Activated CD4-positive, alpha-beta T cell treated with anti-CD3 and anti-CD28 coated beads, Interleukin-2, amount 10 ng/mL, durations not matched to agents 7 days and 5 days (primary cell): ENCODE results near the gene GPC3. TPM values are rescaled to one million over a fixed set of nuclear protein-coding genes. Genes with fewer than 3 reads are reported as not detected.
"Not testable (repeated sequence)": the region's sequence is repeated elsewhere in the genome, so short reads cannot be mapped to it uniquely, and the experiment has no call there.

Experiments used
- CTCF ChIA-PET: fragments of 350-600 bp; sonication (Branson Sonifier 250); formaldehyde crosslinking; loops from one replicate; lab custom pipeline; 2021; ENCODE audit warnings: antibody characterized with exemption; lab: Charles Lee
- POLR2A ChIA-PET: fragments of 350-600 bp; sonication (Branson Sonifier 250); formaldehyde crosslinking; loops from one replicate; lab custom pipeline; 2021; ENCODE audit warnings: antibody characterized with exemption; lab: Charles Lee
- DNase-seq: peaks from one replicate; pipeline ENCODE4 v3.0.0-alpha.2; 2020
- H3K27ac Mint-ChIP-seq: one replicate; pipeline ENCODE4 v1.8.0; 2021; ENCODE audit warnings: mild to moderate bottlenecking, moderate library complexity, mixed read lengths
- H3K27me3 Mint-ChIP-seq: one replicate; pipeline ENCODE4 v1.8.0; 2021; ENCODE audit warnings: mixed read lengths
- H3K36me3 Mint-ChIP-seq: one replicate; pipeline ENCODE4 v1.8.0; 2021; ENCODE audit warnings: low read depth, mixed read lengths
- H3K4me1 Mint-ChIP-seq: one replicate; pipeline ENCODE4 v1.8.0; 2021; ENCODE audit warnings: mixed read lengths
- H3K4me3 Mint-ChIP-seq: one replicate; pipeline ENCODE4 v1.8.0; 2021; ENCODE audit warnings: mild to moderate bottlenecking, moderate library complexity, mixed read lengths
- H3K9me3 Mint-ChIP-seq: one replicate; pipeline ENCODE4 v1.8.0; 2021; ENCODE audit warnings: mixed read lengths
- total RNA-seq, 2 experiments: library from RNA; stranded (reverse); gene quantifications; one replicate each; pipeline ENCODE4 v1.2.3, GENCODE V29; 2021

Gene GPC3
- total RNA-seq, 2 experiments from 2014 or later: 0.81 to 1.0 TPM

DNA sequence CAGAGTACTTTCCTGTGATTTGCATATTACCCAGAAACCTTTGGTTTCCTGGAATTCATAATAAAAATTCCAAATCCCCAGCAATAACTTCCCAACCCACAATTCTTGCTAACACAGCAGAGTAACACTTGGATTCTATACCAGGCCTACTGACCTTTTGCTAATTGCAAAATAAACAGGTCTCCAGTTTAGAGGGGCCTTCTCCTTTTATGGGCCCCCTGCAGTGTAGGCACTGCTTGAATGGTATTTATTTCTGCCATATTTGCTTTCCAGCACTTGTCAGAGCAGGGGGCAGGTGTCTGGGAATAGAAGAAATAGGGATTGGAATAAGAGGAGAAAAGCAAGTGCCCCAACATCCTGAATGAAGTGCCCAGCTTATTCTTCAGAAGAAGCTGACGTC, 25.3 kb upstream of the GPC3 start:
- Mint-ChIP-seq H3K9me3 (no peaks in the 10 kb centered on the region), H3K27ac (no peak overlapping the region), H3K4me3 (no peak overlapping the region), H3K27me3 (no peaks in the 10 kb centered on the region), H3K36me3 (no peaks in the 10 kb centered on the region), H3K4me1 (no peaks in the 10 kb centered on the region)
- ChIA-PET CTCF (no interaction called here), POLR2A (no interaction called here)
- DNase-seq: no peak

DNA sequence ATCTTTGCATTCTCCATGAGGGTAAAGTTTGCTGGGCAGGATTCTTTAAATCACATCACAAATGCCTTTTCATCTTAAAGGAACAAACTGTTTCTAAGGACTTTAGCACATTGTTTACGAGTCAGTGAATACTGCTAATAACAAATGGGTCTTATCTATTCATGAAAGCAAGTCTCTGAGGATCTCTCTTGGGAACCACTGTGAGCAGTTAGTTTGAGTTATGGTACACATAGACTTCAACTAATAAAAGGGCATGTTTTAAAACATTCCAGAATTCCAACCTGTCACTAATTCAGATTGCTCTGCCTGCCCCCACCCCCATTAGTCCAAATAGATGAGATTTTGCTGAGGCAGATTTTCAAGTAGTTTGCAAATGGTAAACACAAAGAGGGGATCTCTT, 22.3 kb upstream of the GPC3 start:
- CTCF ChIA-PET: no interaction called here
- Mint-ChIP-seq H3K9me3 (no peaks in the 10 kb centered on the region), H3K27me3 (no peaks in the 10 kb centered on the region), H3K27ac (no peak overlapping the region), H3K4me3 (no peak overlapping the region), H3K36me3 (no peaks in the 10 kb centered on the region), H3K4me1 (no peaks in the 10 kb centered on the region)
- POLR2A ChIA-PET: interaction anchor here (0.6 kb wide), 1 partner anchor 115 kb away, joined by 4 read pairs; no protein-coding TSS in a partner anchor
- DNase-seq: no peak

DNA sequence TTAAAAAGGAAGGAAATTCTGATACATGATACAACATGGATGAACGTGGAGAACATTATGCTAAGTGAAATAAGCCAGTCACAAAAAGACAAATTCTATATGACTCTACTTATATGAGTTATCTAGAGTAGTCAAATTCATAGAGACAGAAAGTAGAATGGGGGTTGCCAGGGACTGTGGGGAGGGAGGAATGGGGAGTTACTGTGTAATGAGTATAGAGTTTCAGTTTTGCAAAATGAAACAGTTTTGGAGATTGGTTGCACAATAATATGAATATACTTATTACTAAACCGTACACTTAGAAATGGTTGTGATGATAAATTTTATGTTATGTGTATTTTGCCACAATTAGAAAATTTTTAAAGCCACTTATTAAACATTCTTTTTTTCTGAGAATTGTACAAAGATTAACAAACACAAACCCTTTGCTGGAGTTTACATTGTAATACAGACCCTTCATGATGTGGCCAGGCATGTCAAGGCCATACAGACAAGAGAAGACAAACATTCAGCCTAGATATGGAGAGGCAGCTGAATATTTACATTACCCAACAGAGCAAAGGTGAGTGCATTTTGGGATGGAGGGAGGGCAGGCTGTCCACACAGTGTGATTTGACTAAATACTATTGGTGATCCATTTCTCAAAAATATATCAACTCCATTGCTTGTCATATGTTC, 21.2 kb upstream of the GPC3 start:
- no peaks in the 10 kb centered on the region for H3K4me1 Mint-ChIP-seq
- no peaks in the 10 kb centered on the region for H3K9me3 Mint-ChIP-seq
- no peaks in the 10 kb centered on the region for H3K27me3 Mint-ChIP-seq
- H3K27ac Mint-ChIP-seq: no peak overlapping the region
- DNase-seq: no peak
- H3K4me3 Mint-ChIP-seq: no peak overlapping the region
- CTCF ChIA-PET: no interaction called here
- POLR2A ChIA-PET: interaction anchor here (0.6 kb wide), 1 partner anchor 114 kb away, joined by 4 read pairs; no protein-coding TSS in a partner anchor
- H3K36me3 Mint-ChIP-seq: no peaks in the 10 kb centered on the region

DNA sequence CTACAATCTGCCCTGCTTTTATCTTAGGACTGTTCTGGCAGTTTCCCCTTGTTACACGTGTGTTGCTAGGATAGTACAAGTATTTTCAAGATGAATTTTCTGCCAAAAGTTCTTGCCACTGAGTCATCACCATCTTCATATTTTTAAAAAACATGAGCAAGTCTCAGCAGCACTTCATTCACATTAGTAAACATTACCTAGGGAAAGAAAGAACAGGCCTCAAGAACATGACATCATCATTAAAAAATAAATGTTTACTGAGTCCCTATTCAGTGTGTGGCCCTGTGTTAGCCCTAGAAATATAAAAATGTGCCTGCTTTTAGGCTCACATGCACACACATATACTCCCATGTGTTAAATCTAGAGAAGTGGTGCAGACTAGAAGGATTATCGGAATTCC, 18.7 kb upstream of the GPC3 start:
- ChIA-PET POLR2A (no interaction called here), CTCF (no interaction called here)
- Mint-ChIP-seq H3K27ac (no peak overlapping the region), H3K4me3 (no peak overlapping the region), H3K4me1 (no peaks in the 10 kb centered on the region), H3K27me3 (no peaks in the 10 kb centered on the region), H3K9me3 (no peaks in the 10 kb centered on the region), H3K36me3 (no peaks in the 10 kb centered on the region)
- DNase-seq: no peak

DNA sequence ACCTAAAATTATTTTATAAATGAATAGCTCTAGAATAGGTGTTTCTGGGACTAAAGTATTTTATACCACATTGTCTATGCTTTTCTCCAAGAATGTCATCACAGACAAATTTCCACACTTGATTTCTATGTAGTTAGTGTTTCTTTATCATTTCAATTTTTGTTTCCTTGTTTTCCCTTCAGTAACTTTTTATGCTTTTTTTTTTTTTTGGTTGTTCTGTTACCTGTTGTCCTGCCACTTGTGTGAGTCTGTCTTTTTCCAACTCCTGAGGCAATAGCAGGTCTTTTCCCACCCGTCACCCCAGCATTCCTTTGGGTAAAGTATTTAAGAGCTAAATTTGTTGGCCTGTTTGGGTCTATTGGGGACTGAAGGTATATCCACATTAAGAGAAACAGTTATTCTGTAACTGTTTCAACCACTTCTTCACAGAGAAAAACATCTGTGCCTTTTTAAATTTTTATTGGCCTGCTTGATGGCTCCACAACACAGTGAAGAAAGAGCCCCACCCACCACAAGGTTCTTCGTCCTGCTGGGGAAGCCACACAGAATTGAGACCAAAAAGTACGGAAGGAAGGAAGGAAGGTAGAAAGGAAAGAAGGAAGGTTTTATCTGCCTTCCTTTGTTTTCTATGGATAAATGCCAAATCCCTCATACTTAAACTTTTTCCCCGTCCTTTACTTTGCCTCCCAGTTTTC, 17.7 kb upstream of the GPC3 start:
- no peak overlapping the region for H3K27ac Mint-ChIP-seq
- no peaks in the 10 kb centered on the region for H3K27me3 Mint-ChIP-seq
- DNase-seq: no peak
- ChIA-PET POLR2A (no interaction called here), CTCF (no interaction called here)
- no peaks in the 10 kb centered on the region for H3K36me3 Mint-ChIP-seq
- no peaks in the 10 kb centered on the region for H3K9me3 Mint-ChIP-seq
- H3K4me1 Mint-ChIP-seq: no peaks in the 10 kb centered on the region
- no peak overlapping the region for H3K4me3 Mint-ChIP-seq

DNA sequence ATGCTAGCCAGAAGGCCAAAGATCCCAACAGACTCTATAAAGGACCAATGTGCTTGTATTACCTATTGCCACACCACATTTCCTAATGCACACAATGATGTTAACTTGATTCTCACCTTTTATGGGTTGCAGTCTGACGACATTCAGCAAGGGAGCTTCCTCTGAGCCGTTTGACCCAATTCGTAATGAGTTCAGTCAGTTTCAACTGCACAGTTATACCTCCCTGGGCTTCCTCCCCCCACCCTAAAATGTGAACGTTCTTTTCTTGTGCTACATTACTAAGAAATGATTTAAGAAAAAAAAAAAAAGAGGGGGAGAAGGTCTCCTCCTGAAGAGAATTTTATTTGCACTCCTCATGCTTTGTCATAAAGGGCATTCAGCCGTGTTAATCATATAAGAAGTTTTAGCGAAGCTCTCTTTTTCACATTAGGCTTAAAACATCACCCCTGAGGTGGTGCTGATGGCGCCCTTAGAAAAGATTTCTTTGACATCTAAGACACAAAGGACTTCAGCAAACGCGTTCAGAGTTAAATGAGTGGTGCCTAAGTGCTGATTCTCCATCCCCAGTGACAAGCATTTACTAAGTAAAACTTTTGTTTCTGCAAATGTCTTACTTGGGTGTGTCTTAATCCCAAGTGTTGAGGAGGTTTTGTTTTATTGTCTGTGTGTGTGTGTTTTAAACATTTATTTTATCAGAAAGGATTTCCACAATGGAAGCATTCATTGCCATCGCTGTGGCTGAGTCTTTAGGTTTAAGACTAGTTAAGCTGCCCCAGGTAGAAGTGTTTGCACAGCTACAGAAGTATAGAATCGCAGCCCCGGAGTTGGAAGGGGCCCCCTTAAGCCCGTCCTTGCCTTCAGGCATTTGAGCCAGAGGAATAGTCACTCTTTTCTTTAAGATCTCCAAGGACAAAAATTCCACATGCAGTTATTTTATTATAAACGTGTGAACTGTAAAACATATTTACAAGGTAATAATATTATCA, 15.2 kb upstream of the GPC3 start:
- no peaks in the 10 kb centered on the region for H3K9me3 Mint-ChIP-seq
- no peak overlapping the region for H3K4me3 Mint-ChIP-seq
- DNase-seq: no peak
- POLR2A ChIA-PET: no interaction called here
- CTCF ChIA-PET: no interaction called here
- H3K27me3 Mint-ChIP-seq: no peaks in the 10 kb centered on the region
- no peaks in the 10 kb centered on the region for H3K4me1 Mint-ChIP-seq
- H3K27ac Mint-ChIP-seq: no peak overlapping the region
- no peaks in the 10 kb centered on the region for H3K36me3 Mint-ChIP-seq

DNA sequence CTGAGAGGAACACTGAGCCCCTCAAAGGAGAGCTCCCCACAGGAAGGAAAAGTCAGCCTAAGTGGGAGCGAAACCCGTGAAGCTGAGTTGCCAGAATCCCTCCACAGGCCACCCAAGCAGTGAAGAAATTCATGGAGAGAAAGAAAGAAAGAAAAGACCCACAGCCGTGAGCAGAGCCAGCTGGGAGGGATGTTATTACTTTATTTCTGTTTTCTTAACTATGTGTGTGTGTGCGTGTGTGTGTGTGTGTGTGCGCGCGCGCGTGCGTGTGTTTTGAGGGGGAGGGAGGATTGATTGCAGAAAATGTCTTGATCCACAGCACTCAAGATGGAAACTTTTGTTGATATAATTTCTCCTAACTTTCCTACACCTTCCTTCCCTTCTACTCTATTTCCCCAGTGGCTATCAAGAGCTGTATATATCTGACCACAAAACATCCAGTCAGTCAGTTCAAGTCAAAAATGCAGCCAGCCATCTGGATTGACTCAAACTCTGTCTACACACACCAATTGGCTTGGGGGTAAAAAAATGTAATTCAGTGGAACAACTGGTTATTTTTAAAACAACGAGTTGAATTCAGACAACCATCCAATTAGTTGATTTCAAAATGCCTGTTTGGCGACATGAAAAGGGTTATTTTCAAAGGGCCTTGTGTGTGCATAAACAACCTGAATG, 13.8 kb upstream of the GPC3 start:
- H3K27ac Mint-ChIP-seq: no peak overlapping the region
- no peak for DNase-seq
- no peaks in the 10 kb centered on the region for H3K36me3 Mint-ChIP-seq
- no peaks in the 10 kb centered on the region for H3K27me3 Mint-ChIP-seq
- CTCF ChIA-PET: no interaction called here
- POLR2A ChIA-PET: no interaction called here
- H3K4me3 Mint-ChIP-seq: no peak overlapping the region
- no peaks in the 10 kb centered on the region for H3K4me1 Mint-ChIP-seq
- no peaks in the 10 kb centered on the region for H3K9me3 Mint-ChIP-seq

DNA sequence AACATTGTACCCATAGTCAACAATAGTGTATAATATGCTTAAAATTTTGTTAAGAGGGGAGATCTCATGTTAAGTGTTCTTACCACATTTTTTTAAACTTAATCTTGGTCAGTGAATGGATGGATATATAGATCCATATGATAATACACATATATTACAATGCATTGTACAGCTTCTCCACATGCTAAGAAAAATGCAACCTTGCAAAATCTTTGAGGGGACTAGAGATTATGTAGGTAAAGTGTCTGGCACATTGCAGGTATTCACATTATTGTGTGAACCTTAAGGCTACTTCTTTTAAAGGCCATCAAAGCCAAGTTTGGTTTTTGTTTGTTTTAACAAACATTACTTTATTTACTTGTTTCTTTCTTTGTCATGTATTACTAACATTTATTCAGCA, 10.4 kb upstream of the GPC3 start:
- Mint-ChIP-seq H3K4me3 (no peak overlapping the region), H3K27ac (no peak overlapping the region), H3K27me3 (no peaks in the 10 kb centered on the region), H3K9me3 (no peaks in the 10 kb centered on the region), H3K4me1 (no peaks in the 10 kb centered on the region), H3K36me3 (no peaks in the 10 kb centered on the region)
- no peak for DNase-seq
- CTCF ChIA-PET: no interaction called here
- POLR2A ChIA-PET: no interaction called here

DNA sequence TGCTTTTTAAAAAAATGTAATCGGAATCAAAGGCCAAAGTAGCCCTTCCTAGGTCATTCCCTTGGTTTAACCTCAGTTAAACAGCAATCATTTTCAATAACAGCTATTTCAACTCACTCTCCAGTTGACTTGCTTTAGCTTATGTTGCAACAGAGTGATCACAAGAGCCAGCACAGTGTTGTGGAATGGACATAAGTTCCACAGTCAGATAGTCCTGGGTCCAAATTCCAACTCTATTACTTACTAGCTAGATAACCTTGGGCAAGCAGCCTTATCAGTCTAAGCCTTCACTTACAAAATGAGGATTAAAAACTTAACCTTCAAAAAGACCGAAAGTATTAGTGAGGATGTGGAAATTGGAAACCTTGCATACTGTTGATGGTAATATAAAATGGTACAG, 9.2 kb upstream of the GPC3 start:
- POLR2A ChIA-PET: no interaction called here
- Mint-ChIP-seq H3K4me1 (no peaks in the 10 kb centered on the region), H3K27me3 (no peaks in the 10 kb centered on the region), H3K9me3 (no peaks in the 10 kb centered on the region), H3K36me3 (no peaks in the 10 kb centered on the region), H3K4me3 (no peak overlapping the region), H3K27ac (no peak overlapping the region)
- DNase-seq: no peak
- CTCF ChIA-PET: no interaction called here

DNA sequence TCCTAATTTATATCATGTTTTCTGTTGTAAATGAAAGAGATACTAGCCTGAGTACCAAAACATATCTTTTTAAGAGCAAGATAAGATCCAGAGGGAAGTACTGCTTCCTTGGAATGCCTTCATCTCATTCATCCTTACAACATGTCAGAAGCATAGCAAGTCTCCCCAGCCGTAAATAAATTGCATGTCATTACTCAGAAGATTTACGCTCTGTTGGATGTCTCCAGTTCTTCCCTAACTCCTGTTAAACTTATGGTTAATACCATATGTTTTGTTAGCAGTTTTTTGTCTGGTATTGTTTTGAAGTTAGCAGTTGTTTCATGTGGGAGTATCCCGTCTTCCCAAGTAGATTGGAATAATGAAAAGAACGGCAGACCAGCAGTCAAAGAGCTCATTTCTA, 7.5 kb upstream of the GPC3 start:
- no peak for DNase-seq
- peaks cover under 1% of the 10 kb centered on the region for H3K27me3 Mint-ChIP-seq
- H3K27ac Mint-ChIP-seq: no peak overlapping the region
- H3K4me3 Mint-ChIP-seq: no peak overlapping the region
- no peaks in the 10 kb centered on the region for H3K36me3 Mint-ChIP-seq
- H3K4me1 Mint-ChIP-seq: no peaks in the 10 kb centered on the region
- H3K9me3 Mint-ChIP-seq: no peaks in the 10 kb centered on the region
- ChIA-PET POLR2A (no interaction called here), CTCF (no interaction called here)

DNA sequence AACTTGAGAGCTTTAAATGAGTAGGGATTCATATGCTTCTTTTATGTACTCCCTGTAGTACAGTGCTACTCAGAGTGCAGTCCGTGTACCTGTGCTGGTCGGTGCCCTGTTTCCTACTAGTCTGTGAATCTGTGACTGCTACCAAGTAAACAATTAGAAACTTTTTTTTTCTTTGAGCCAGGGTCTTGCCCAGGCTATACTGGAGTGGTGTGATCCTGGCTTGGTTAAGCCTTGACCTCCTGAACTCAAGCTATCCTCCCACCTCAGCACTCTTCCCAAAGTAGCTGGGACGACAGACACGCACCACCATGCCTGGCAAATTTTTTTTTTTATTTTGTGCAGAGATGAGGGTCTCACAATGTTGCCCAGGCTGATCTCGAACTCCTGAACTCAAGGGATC, 6.4 kb upstream of the GPC3 start:
- Mint-ChIP-seq H3K27me3 (peaks cover 8% of the 10 kb centered on the region), H3K27ac (no peak overlapping the region), H3K36me3 (no peaks in the 10 kb centered on the region), H3K4me1 (no peaks in the 10 kb centered on the region), H3K4me3 (no peak overlapping the region), H3K9me3 (no peaks in the 10 kb centered on the region)
- ChIA-PET CTCF (interaction anchor here (0.6 kb wide), 2 partner anchors 40 to 858 kb away, joined by 3 to 4 read pairs; no protein-coding TSS in a partner anchor), POLR2A (no interaction called here)
- DNase-seq: no peak

DNA sequence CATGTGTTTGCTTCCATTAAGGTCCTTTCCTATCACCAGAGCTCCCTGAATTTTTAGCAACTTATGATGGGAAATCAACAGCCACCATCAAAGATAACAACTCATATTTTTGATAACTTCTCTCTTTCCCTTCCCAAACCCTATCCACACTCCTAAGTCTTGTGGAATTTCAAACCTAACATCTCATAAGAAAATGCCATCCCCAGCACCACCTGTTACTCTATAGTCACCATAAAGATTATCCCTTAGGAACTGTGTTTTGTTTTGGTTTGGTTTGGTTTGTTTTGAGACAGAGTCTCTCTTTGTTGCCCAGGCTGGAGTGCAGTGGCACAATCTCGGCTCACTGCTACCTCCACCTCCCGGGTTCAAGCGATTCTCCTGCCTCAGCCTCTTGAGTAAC, 5.7 kb upstream of the GPC3 start:
- H3K4me3 Mint-ChIP-seq, POLR2A ChIA-PET, H3K9me3 Mint-ChIP-seq, H3K36me3 Mint-ChIP-seq, DNase-seq, H3K4me1 Mint-ChIP-seq, H3K27me3 Mint-ChIP-seq, H3K27ac Mint-ChIP-seq, CTCF ChIA-PET: not testable (repeated sequence)
